GM21723 (cell line): Measurements from ENCODE around the gene CTNNA1.
A peak's percentile ranks its signal among the peaks of the same experiment; 100 is the strongest.
"Not testable (repeated sequence)": the region's sequence is repeated elsewhere in the genome, so short reads cannot be mapped to it uniquely, and the experiment has no call there.

Experiments used
- ATAC-seq: cut with Tn5 transposase; IDR thresholded peaks from one replicate; pipeline ENCODE4 v1.9.1; 2021; ENCODE audit warnings: mild to moderate bottlenecking, moderate library complexity; ENCODE audit not compliant: unreplicated experiment

Gene CTNNA1

GRCh38 chr5:138752951-138753793, at the start of gene CTNNA1:
CTNNA1 (plus strand) TSS chr5:138753425; CDS start chr5:138781925, 28,500 bp downstream.
- peak; percentile 57 for ATAC-seq

- not testable (repeated sequence) for ATAC-seq
These were observed 49.4 kb upstream of the CTNNA1 start for GRCh38 chr5:138703777-138704176.

GRCh38 chr5:138705007-138705406, 48.2 kb upstream of the CTNNA1 start:
- ATAC-seq, result no peak

GRCh38 chr5:138705567-138705966, 47.7 kb upstream of the CTNNA1 start:
- ATAC-seq, result no peak

- ATAC-seq, result no peak
These were observed 46.4 kb upstream of the CTNNA1 start for GRCh38 chr5:138706655-138707480.

GRCh38 chr5:138708791-138709190, 44.4 kb upstream of the CTNNA1 start:
- ATAC-seq, result no peak

GRCh38 chr5:138709202-138709601, 44.0 kb upstream of the CTNNA1 start:
- no peak for ATAC-seq

GRCh38 chr5:138711087-138711486, 42.1 kb upstream of the CTNNA1 start:
- no peak for ATAC-seq

- ATAC-seq, result no peak
These were observed 41.4 kb upstream of the CTNNA1 start for GRCh38 chr5:138711811-138712210.

- no peak for ATAC-seq
These were observed 40.9 kb upstream of the CTNNA1 start for GRCh38 chr5:138712324-138712723.

- no peak for ATAC-seq
These were observed 40.4 kb upstream of the CTNNA1 start for GRCh38 chr5:138712791-138713190.

- ATAC-seq, result no peak
These were observed 40.0 kb upstream of the CTNNA1 start for GRCh38 chr5:138713247-138713646.

- ATAC-seq, result no peak
These were observed 38.5 kb upstream of the CTNNA1 start for GRCh38 chr5:138714694-138715093.

- ATAC-seq, result not testable (repeated sequence)
These were observed 37.2 kb upstream of the CTNNA1 start for GRCh38 chr5:138715931-138716432.

- ATAC-seq, result no peak
These were observed 36.7 kb upstream of the CTNNA1 start for GRCh38 chr5:138716456-138716924.

GRCh38 chr5:138717399-138717798, 35.8 kb upstream of the CTNNA1 start:
- ATAC-seq, result no peak

- no peak for ATAC-seq
These were observed 33.4 kb upstream of the CTNNA1 start for GRCh38 chr5:138719811-138720210.

GRCh38 chr5:138720840-138721239, 32.4 kb upstream of the CTNNA1 start:
- ATAC-seq, result no peak

GRCh38 chr5:138721979-138722378, 31.2 kb upstream of the CTNNA1 start:
- ATAC-seq, result no peak

GRCh38 chr5:138722544-138723177, 30.6 kb upstream of the CTNNA1 start:
- ATAC-seq, result no peak
